ENCODE measurements around the gene MAPK14.
"Not testable (repeated sequence)": the region's sequence is repeated elsewhere in the genome, so short reads cannot be mapped to it uniquely, and the experiment has no call there.

The MAPK14 gene

DNA sequence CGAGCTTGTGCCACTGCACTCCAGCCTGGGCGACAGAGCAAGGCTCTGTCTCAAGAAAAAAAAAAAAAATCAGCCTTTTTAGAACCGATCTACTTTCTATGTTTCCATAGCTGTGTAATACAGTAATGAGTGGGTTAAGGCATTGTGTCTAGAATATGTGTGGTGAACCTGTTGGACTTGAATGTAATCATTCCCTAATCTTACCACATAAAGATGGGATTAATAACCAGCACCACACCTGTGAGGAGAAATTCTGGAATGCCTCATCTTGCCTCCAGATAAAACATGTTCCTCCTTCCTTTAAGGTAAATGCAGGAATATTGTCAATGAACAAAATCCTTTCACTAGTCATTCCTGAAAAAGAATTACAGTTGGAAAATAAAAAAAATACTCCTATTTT, 43.7 kb downstream of the MAPK14 start:
- DNase-seq = no peak

- DNase-seq = no peak
These were observed 44.1 kb downstream of the MAPK14 start for GRCh38 chr6:36071714-36072113.

- no peak for DNase-seq
These were observed 45.1 kb downstream of the MAPK14 start for GRCh38 chr6:36072681-36073080.

- no peak for DNase-seq
These were observed 46.0 kb downstream of the MAPK14 start for GRCh38 chr6:36073587-36073986.

GRCh38 chr6:36075656-36076055, 48.0 kb downstream of the MAPK14 start:
- no peak for DNase-seq

- DNase-seq = no peak
These were observed 48.8 kb downstream of the MAPK14 start for GRCh38 chr6:36076178-36077063.

GRCh38 chr6:36078159-36078558, 50.6 kb downstream of the MAPK14 start:
- no peak for DNase-seq

DNA sequence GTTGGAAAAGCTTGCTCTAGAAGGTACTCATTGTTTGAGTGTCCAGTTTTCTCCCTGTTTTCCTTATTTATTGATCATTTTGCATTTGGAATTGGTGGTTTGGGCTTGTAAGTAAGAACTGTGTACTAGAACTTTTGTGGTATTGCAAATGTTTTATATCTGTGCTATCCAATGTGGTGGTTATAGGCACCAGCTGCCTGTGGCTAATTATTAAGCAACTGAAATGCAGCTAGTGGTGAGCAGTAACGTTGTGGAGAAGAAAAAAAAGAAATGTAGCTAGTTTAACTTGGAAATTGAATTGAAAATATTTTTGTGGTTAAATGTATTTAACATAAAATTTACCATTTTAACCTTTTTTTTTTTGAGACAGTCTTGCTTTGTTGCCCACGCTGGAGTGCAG, 52.0 kb downstream of the MAPK14 start:
- DNase-seq = no peak

DNA sequence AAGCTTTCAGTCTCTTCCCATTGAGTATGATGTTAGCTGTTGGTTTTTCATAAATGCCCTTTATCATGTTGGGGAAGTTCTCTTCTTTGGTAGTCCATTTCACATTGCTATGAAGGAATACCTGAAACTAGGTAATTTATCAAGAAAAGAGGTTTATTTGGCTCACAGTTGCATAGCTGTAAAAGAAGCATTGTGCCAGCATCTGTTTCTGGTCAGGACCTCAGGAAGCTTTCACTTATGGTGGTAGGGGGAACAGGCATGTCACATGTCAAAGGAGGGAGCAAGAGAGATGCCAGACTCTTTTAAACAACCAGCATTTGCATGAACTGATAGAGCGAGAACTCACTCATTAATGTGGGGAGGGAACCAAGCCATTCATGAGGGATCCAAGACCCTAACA, 54.7 kb downstream of the MAPK14 start:
- DNase-seq = no peak

- DNase-seq = no peak
These were observed 55.8 kb downstream of the MAPK14 start for GRCh38 chr6:36083446-36083845.

- DNase-seq = not testable (repeated sequence)
These were observed 60.6 kb downstream of the MAPK14 start for GRCh38 chr6:36088204-36088603.

DNA sequence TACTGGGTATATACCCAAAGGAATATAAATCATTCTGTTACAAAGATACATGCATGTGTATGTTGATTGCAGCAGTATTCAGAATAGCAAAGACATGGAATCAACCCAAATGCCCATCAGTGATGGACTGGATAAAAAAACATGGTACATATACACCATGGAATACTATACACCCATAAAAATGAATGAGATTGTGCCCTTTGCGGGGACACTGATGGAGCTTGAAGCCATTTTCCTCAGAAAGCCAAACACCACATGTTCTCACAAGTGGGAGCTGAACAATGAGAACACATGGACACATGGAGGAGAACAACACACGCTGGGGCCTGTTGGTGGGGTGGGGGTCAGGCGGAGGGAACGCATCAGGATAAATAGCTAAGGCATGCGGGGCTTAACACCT, 61.4 kb downstream of the MAPK14 start:
- no peak for DNase-seq

DNA sequence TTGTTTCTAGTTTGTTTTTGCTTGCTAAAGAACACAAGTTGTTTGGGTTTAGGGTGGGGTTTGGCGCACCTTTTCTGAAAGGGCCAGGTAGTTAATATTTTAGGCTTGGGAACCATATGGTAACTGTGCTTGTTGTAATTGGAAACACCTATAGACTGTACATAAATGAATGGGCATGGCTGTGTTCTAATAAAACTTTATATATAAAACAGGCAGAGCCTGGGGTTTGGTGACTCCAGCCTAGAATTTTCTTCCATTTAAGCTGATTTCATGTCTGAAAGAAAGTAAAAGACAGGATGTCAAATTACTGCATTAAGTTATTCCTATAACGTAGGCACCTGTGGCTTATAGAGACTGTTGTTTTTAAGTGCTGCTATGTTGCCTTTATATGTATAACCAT, 66.6 kb downstream of the MAPK14 start:
- no peak for DNase-seq

- peak; percentile 76 for DNase-seq
These were observed 67.3 kb downstream of the MAPK14 start for GRCh38 chr6:36094753-36095496.

DNA sequence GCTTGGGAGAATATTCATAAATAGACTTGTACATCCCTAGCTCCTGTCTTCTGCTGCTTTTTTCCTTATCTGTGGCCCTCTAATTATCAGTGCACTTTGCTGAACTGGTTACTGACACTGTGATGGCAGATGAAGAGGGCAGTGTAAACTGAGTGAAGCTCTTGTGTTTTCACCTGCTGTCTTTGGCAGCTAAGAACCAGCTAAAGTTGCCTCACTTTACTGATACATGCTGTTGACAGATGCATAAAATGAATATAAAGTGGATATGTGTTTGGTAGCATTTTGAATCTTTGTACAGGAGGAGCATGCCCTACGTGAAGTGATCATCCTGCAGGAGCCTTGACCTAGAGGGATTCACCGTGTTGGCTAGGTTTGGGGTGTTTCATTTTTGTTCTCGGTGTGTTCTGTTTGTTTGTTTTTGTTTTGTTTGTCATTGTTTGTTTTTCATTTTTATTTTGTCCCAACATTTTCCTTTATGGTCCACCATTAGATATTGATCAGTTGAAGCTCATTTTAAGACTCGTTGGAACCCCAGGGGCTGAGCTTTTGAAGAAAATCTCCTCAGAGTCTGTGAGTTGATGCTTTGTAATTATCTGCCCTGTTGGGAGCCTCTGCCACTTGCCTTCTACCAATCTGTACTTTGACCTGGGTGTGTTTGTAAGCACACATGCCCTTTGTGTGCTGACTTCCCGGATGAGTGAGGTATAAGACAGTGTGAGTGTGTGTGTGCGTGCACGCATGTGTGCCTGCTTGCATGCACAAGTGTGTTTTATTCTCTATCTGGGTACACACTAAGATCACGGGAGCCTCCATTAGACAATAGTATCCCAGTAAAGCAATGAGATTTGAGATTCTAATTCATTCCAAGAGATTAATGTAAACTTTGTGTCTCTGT, 68.1 kb downstream of the MAPK14 start:
- no peak for DNase-seq

GRCh38 chr6:36098253-36098919, 70.8 kb downstream of the MAPK14 start:
- no peak for DNase-seq

- DNase-seq = no peak
These were observed 71.5 kb downstream of the MAPK14 start for GRCh38 chr6:36098920-36099647.

- DNase-seq = no peak
These were observed 72.4 kb downstream of the MAPK14 start for GRCh38 chr6:36099869-36100483.

DNA sequence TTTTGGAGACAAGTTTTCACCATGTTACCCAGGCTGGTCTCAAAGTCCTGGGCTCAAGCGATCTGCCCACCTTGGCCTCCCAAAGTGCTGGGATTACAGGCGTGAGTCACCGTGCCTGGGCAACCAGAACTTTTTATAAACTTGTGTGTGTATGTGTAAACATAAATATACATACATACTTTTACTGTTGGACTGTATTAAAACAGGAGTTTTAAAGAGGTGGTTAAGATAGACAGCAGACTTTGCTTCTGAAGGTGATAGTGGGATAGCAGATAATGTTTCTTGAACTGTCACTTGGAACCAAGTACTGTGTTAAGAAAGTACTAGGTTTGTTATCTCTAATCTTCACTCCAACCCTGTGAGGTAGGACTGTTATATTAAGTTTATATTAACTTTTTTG, 74.1 kb downstream of the MAPK14 start:
- DNase-seq = no peak

- DNase-seq = no peak
These were observed 75.2 kb downstream of the MAPK14 start for GRCh38 chr6:36102853-36103252.

- no peak for DNase-seq
These were observed 77.2 kb downstream of the MAPK14 start for GRCh38 chr6:36104836-36105235.

All from stimulated activated CD4-positive, alpha-beta T cell treated with anti-CD3 and anti-CD28 coated beads, Interleukin-1b, Interleukin-23, amount 100 ng/mL, for 48 hours (primary cell).